HepG2 (cell line): Measurements from ENCODE around the gene IP6K1. TPM values are rescaled to one million over a fixed set of nuclear protein-coding genes. Genes with fewer than 3 reads are reported as not detected.

ENCODE experiments used
- ADNP ChIP-seq: sonication (generic); formaldehyde crosslinking; IDR thresholded peaks from 2 replicates; pipeline ENCODE4 v1.4.0; 2020; ENCODE audit warnings: missing genetic modification reagents
- ASH2L ChIP-seq: fragments of 300-600, 200-600 bp; sonication (generic); IDR thresholded peaks from 2 replicates; pipeline ENCODE4 v1.7.0; 2017; ENCODE audit warnings: low read depth, mild to moderate bottlenecking, moderate library complexity, mixed read lengths, low read length; ENCODE audit not compliant: insufficient read length
- CBX2 ChIP-seq, 2 experiments: fragments of 200-600 bp in 1 of 2; sonication (generic); formaldehyde crosslinking in 1 of 2; IDR thresholded peaks; 2 replicates each; pipeline versions ENCODE4 v1.7.0 to v1.8.1; 2018 to 2022; ENCODE audit warnings: low read depth in 2 of 2, low read length in 1 of 2, mild to moderate bottlenecking in 1 of 2, missing genetic modification reagents in 1 of 2
- GPN1 ChIP-seq: sonication (generic); formaldehyde crosslinking; IDR thresholded peaks from 2 replicates; pipeline ENCODE4 v1.5.1; 2020; ENCODE audit warnings: missing genetic modification reagents, borderline replicate concordance
- HNF4A ChIP-seq: sonication (generic); formaldehyde crosslinking; IDR thresholded peaks from 2 replicates; pipeline ENCODE4 v1.4.0; 2020; ENCODE audit warnings: missing genetic modification reagents
- IRX3 ChIP-seq: sonication (generic); formaldehyde crosslinking; IDR thresholded peaks from 2 replicates; pipeline ENCODE4 v1.8.1; 2023; ENCODE audit warnings: mild to moderate bottlenecking, low read depth, missing genetic modification reagents, borderline replicate concordance
- KMT2B ChIP-seq: IDR thresholded peaks from 2 replicates; pipeline ENCODE4 v1.6.1; 2016; ENCODE audit warnings: missing genetic modification reagents, missing compliant biosample characterization
- NR2F1 ChIP-seq, 2 experiments: fragments of 450-650 bp in 1 of 2; formaldehyde crosslinking in 1 of 2; IDR thresholded peaks; 2 replicates each; pipeline versions ENCODE4 v1.5.0 to v1.6.1; 2016 to 2020; ENCODE audit warnings: mild to moderate bottlenecking in 1 of 2, missing compliant biosample characterization in 1 of 2, missing genetic modification reagents in 1 of 2, moderate library complexity in 1 of 2
- PAWR ChIP-seq: sonication (generic); formaldehyde crosslinking; IDR thresholded peaks from 2 replicates; pipeline ENCODE4 v1.4.0; 2020; ENCODE audit warnings: missing genetic modification reagents, mild to moderate bottlenecking, borderline replicate concordance
- RARA ChIP-seq: IDR thresholded peaks from 2 replicates; pipeline ENCODE4 v1.6.1; 2016; ENCODE audit warnings: missing genetic modification reagents, missing compliant biosample characterization
- TRIM22 ChIP-seq: fragments of 450-650 bp; IDR thresholded peaks from 2 replicates; pipeline ENCODE4 v1.6.1; 2017
- ZNF574 ChIP-seq: sonication (generic); formaldehyde crosslinking; IDR thresholded peaks from 2 replicates; pipeline ENCODE4 v1.4.0; 2020; ENCODE audit warnings: missing genetic modification reagents
- polyA plus RNA-seq, 8 experiments: library from polyadenylated mRNA; depleted of rRNA in 3 of 8; stranded (reverse) in 7 of 8; unstranded in 1 of 8; fragments of >200 nt; fragmentation: Illumina TruSeq in 4 of 8; extraction: Trizol in 4 of 8; gene quantifications; 2 replicates each; pipeline versions ENCODE4 v1.2.1 to v1.2.3, GENCODE V29; 2011 to 2016; ENCODE audit warnings: low read depth in 4 of 8, missing spikeins in 1 of 8, mixed read lengths in 1 of 8; ENCODE audit not compliant: insufficient read depth in 1 of 8
- total RNA-seq, 5 experiments: library from RNA; depleted of rRNA; stranded (reverse); fragments of >200 nt; fragmentation: Illumina TruSeq; extraction: Trizol; gene quantifications; 2 replicates each; pipeline ENCODE4 v1.2.3, GENCODE V29; 2016; ENCODE audit warnings: low read depth in 1 of 5
- TF ChIP-seq, protein P1 (sequence below): sonication (generic); formaldehyde crosslinking; IDR thresholded peaks from 2 replicates; pipeline ENCODE4 v1.8.1; 2023; ENCODE audit warnings: missing genetic modification reagents, inconsistent platforms, borderline replicate concordance
- TF ChIP-seq, protein P2 (sequence below): sonication (generic); formaldehyde crosslinking; IDR thresholded peaks from 2 replicates; pipeline ENCODE4 v1.5.1; 2020; ENCODE audit warnings: mild to moderate bottlenecking, missing genetic modification reagents, moderate library complexity

IP6K1 gene
- total and polyA plus RNA-seq, 2 of the 13 experiments (the other 11 are each of a cell fraction or from before 2014, with no cell fraction given) = 17.7 to 29.7 TPM

DNA sequence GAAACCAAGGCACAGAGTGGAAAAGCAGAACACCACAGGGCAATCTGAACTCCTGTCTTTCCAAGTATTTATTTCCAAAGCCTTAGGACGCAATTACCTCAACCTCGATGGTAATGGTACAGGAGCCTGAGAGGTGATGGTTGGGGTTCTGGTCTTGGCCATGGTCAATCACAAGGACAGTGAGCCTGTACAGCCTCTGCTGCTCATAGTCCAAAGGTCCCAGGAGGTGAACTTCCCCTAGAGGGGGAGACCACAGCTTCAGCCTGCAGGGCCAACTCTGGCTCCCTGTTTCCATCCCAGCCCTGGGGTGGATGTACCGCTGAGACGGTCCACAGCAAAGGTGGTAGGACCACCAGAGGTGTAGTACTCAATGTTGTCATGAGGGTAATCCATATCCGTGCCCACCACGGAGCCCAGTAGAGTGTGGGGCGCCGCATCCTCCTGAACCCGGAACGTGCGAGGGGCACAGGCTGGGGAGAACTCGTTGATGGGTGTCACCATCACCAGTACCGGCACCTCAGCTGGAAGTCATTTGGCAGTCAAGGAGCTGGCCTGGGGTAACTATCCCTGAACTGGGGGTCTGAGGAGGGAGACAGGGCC lies 7.2 kb upstream of the IP6K1 start (continued):
- TF ChIP-seq RARA (CRISPR knock-in tag) (peak; percentile 58), KMT2B (no peak), HNF4A (CRISPR knock-in tag) (peak; percentile 58), NR2F1 (CRISPR knock-in tag; IDR thresholded peaks at IDR 0.05) (peak in 1 of 2 experiments; percentile 29; a peak in 1 of 4 replicates), ADNP (no peak), IRX3 (CRISPR knock-in tag) (no peak), ASH2L (no peak), GPN1 (no peak), CBX2 (IDR thresholded peaks at IDR 0.05; ENCODE audit: low read depth, low read length) (no peak), CBX2 (CRISPR knock-in tag; IDR thresholded peaks at IDR 0.05; ENCODE audit: low read depth) (no peak), ZNF574 (CRISPR knock-in tag) (no peak), PAWR (no peak), TRIM22 (no peak)
- TF ChIP-seq, protein P1, sequence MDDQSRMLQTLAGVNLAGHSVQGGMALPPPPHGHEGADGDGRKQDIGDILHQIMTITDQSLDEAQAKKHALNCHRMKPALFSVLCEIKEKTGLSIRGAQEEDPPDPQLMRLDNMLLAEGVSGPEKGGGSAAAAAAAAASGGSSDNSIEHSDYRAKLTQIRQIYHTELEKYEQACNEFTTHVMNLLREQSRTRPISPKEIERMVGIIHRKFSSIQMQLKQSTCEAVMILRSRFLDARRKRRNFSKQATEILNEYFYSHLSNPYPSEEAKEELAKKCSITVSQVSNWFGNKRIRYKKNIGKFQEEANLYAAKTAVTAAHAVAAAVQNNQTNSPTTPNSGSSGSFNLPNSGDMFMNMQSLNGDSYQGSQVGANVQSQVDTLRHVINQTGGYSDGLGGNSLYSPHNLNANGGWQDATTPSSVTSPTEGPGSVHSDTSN (CRISPR knock-in tag) = no peak
- TF ChIP-seq, protein P2, sequence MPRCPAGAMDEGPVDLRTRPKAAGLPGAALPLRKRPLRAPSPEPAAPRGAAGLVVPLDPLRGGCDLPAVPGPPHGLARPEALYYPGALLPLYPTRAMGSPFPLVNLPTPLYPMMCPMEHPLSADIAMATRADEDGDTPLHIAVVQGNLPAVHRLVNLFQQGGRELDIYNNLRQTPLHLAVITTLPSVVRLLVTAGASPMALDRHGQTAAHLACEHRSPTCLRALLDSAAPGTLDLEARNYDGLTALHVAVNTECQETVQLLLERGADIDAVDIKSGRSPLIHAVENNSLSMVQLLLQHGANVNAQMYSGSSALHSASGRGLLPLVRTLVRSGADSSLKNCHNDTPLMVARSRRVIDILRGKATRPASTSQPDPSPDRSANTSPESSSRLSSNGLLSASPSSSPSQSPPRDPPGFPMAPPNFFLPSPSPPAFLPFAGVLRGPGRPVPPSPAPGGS = no peak
